ENCODE results near the gene ZNF512. TPM values are rescaled to one million over a fixed set of nuclear protein-coding genes. Genes with fewer than 3 reads are reported as not detected.
"Not testable (repeated sequence)": the region's sequence is repeated elsewhere in the genome, so short reads cannot be mapped to it uniquely, and the experiment has no call there.

Gene ZNF512
- polyA plus RNA-seq, 1 of the 3 experiments (the other 2 are of a cell fraction), result 22.3 TPM

DNA sequence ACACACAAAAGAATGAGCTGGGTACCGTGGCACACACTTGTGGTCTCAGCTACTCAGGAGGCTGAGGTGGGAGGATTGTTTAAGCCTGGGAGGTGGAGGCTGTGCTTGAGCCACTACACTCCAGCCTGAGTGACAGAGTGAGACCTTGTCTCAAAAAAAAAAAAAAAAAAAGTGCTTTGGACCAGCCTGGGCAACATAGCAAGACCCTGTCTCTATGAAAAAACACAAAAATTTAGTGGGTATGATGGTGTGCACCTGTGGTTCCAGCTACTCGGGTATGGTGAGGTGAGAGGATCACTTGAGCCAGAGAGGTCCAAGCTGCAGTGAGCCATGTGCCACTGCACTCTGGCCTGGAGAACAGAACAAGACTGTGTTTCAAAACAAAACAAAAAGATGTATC is 10.4 kb downstream of the ZNF512 start:
- CTCF ChIA-PET, result interaction anchor here (0.7 kb wide), 1 partner anchor 71 kb away, joined by 3 read pairs; no protein-coding TSS in a partner anchor
- POLR2A ChIA-PET, result interaction anchor here (0.6 kb wide), 1 partner anchor 165 kb away, joined by 4 read pairs; the partner anchor contains the start of gene NRBP1
- Histone ChIP-seq H3K9me2 (no peaks in the 10 kb centered on the region), H3K36me3 (replicated peaks in 1 of 2; ENCODE audit: control insufficient read depth in 1 of 2, insufficient read depth in 2 of 2, low read length in 1 of 2) (peaks cover 4 to 38% of the 10 kb centered on the region in 2 experiments), H3K4me3 (ENCODE audit: low read depth in 2 of 2, low read length in 1 of 2) (no peak overlapping the region), H4K20me1 (ENCODE audit: insufficient read depth) (peaks cover 31% of the 10 kb centered on the region), H3F3A (replicated peaks; ENCODE audit: insufficient read depth) (peaks cover 10% of the 10 kb centered on the region), H3K9ac (no peak overlapping the region), H3K4me2 (no peak overlapping the region), H2AFZ (ENCODE audit: low read depth) (no peak overlapping the region), H3K4me1 (ENCODE audit: control insufficient read depth in 1 of 2, insufficient read depth in 2 of 2, low read depth in 1 of 2, low read length in 1 of 2) (peaks cover 0 to 6% of the 10 kb centered on the region in 2 experiments; a peak in 1 of 4 replicates), H3K27me3 (ENCODE audit: insufficient read depth) (no peaks in the 10 kb centered on the region), H3K9me3 (peaks cover 16% of the 10 kb centered on the region; the same call in 1 of the 2 replicates), H3K79me2 (ENCODE audit: insufficient read depth) (peaks cover 98% of the 10 kb centered on the region), H3K27ac (ENCODE audit: low read depth in 2 of 2, low read length in 1 of 2) (no peak overlapping the region)
- WGBS (ENCODE audit: low lambda C conversion rate), result 96% methylated on average over 2 of the region's 2 CpGs
- DNase-seq, result no peak
- TF ChIP-seq, protein P1, sequence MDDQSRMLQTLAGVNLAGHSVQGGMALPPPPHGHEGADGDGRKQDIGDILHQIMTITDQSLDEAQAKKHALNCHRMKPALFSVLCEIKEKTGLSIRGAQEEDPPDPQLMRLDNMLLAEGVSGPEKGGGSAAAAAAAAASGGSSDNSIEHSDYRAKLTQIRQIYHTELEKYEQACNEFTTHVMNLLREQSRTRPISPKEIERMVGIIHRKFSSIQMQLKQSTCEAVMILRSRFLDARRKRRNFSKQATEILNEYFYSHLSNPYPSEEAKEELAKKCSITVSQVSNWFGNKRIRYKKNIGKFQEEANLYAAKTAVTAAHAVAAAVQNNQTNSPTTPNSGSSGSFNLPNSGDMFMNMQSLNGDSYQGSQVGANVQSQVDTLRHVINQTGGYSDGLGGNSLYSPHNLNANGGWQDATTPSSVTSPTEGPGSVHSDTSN (IDR thresholded peaks at IDR 0.05), result no peak
- TF ChIP-seq ELF1 (IDR thresholded peaks at IDR 0.05) (no peak), FOXM1 (IDR thresholded peaks at IDR 0.05; ENCODE audit: low read depth) (no peak), SMC3 (IDR thresholded peaks at IDR 0.05; ENCODE audit: low read depth, low read length) (no peak), CHD2 (IDR thresholded peaks at IDR 0.05; ENCODE audit: low read length, partially characterized antibody) (no peak), RFX5 (IDR thresholded peaks at IDR 0.05; ENCODE audit: low read length) (no peak), FOXJ3 (CRISPR knock-in tag; IDR thresholded peaks at IDR 0.05) (no peak), POLR2AphosphoS5 (IDR thresholded peaks at IDR 0.05; ENCODE audit: low read depth, low read length) (no peak), EP300 (IDR thresholded peaks at IDR 0.05; ENCODE audit: borderline replicate concordance in 1 of 2, low read depth in 1 of 2, low read length in 1 of 2) (no peak), TAF1 (IDR thresholded peaks at IDR 0.05; ENCODE audit: borderline replicate concordance, low read depth, low read length) (no peak), GABPA (IDR thresholded peaks at IDR 0.05; ENCODE audit: low read depth) (no peak), RAD21 (IDR thresholded peaks at IDR 0.05; ENCODE audit: low read length) (no peak), RCOR1 (IDR thresholded peaks at IDR 0.05; ENCODE audit: low read length) (no peak)
- TF ChIP-seq, protein P2, sequence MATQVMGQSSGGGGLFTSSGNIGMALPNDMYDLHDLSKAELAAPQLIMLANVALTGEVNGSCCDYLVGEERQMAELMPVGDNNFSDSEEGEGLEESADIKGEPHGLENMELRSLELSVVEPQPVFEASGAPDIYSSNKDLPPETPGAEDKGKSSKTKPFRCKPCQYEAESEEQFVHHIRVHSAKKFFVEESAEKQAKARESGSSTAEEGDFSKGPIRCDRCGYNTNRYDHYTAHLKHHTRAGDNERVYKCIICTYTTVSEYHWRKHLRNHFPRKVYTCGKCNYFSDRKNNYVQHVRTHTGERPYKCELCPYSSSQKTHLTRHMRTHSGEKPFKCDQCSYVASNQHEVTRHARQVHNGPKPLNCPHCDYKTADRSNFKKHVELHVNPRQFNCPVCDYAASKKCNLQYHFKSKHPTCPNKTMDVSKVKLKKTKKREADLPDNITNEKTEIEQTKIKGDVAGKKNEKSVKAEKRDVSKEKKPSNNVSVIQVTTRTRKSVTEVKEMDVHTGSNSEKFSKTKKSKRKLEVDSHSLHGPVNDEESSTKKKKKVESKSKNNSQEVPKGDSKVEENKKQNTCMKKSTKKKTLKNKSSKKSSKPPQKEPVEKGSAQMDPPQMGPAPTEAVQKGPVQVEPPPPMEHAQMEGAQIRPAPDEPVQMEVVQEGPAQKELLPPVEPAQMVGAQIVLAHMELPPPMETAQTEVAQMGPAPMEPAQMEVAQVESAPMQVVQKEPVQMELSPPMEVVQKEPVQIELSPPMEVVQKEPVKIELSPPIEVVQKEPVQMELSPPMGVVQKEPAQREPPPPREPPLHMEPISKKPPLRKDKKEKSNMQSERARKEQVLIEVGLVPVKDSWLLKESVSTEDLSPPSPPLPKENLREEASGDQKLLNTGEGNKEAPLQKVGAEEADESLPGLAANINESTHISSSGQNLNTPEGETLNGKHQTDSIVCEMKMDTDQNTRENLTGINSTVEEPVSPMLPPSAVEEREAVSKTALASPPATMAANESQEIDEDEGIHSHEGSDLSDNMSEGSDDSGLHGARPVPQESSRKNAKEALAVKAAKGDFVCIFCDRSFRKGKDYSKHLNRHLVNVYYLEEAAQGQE (IDR thresholded peaks at IDR 0.05; ENCODE audit: low read depth, low read length), result no peak
- TF ChIP-seq, protein P3, sequence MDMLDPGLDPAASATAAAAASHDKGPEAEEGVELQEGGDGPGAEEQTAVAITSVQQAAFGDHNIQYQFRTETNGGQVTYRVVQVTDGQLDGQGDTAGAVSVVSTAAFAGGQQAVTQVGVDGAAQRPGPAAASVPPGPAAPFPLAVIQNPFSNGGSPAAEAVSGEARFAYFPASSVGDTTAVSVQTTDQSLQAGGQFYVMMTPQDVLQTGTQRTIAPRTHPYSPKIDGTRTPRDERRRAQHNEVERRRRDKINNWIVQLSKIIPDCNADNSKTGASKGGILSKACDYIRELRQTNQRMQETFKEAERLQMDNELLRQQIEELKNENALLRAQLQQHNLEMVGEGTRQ (IDR thresholded peaks at IDR 0.05; ENCODE audit: borderline replicate concordance, low read depth, low read length), result no peak
- TF ChIP-seq, protein P4, sequence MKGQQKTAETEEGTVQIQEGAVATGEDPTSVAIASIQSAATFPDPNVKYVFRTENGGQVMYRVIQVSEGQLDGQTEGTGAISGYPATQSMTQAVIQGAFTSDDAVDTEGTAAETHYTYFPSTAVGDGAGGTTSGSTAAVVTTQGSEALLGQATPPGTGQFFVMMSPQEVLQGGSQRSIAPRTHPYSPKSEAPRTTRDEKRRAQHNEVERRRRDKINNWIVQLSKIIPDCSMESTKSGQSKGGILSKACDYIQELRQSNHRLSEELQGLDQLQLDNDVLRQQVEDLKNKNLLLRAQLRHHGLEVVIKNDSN (IDR thresholded peaks at IDR 0.05; ENCODE audit: borderline replicate concordance, low read depth), result no peak
- TF ChIP-seq, protein P5, sequence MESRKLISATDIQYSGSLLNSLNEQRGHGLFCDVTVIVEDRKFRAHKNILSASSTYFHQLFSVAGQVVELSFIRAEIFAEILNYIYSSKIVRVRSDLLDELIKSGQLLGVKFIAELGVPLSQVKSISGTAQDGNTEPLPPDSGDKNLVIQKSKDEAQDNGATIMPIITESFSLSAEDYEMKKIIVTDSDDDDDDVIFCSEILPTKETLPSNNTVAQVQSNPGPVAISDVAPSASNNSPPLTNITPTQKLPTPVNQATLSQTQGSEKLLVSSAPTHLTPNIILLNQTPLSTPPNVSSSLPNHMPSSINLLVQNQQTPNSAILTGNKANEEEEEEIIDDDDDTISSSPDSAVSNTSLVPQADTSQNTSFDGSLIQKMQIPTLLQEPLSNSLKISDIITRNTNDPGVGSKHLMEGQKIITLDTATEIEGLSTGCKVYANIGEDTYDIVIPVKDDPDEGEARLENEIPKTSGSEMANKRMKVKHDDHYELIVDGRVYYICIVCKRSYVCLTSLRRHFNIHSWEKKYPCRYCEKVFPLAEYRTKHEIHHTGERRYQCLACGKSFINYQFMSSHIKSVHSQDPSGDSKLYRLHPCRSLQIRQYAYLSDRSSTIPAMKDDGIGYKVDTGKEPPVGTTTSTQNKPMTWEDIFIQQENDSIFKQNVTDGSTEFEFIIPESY (IDR thresholded peaks at IDR 0.05; ENCODE audit: borderline replicate concordance, low read depth), result no peak
- TF ChIP-seq, protein P6, sequence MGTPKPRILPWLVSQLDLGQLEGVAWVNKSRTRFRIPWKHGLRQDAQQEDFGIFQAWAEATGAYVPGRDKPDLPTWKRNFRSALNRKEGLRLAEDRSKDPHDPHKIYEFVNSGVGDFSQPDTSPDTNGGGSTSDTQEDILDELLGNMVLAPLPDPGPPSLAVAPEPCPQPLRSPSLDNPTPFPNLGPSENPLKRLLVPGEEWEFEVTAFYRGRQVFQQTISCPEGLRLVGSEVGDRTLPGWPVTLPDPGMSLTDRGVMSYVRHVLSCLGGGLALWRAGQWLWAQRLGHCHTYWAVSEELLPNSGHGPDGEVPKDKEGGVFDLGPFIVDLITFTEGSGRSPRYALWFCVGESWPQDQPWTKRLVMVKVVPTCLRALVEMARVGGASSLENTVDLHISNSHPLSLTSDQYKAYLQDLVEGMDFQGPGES (IDR thresholded peaks at IDR 0.05; ENCODE audit: low read depth, low read length), result no peak

DNA sequence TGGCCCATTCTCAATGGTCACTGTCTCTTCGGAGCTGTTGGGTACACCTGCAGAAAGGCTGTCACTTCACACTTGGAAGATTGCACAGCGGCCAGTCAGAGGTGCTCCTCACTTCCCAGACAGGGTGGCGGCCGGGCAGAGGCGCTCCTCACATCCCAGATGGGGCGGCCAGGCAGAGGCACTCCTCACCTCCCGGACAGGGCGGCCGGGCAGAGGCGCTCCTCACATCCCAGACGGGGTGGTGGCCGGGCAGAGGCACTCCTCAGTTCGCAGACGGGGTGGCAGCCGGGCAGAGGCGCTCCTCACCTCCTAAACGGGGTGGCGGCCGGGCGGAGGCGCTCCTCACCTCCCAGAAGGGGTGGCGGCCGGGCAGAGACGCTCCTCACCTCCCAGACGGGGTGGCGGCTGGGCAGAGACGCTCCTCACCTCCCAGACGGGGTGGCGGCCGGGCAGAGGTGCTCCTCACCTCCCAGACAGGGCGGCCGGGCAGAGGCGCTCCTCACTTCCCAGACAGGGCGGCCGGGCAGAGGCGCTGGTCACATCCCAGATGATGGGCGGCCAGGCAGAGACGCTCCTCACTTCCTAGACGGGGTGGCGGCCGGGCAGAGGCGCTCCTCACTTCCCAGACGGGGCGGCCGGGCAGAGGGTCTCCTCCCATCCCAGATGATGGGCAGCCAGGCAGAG is 11.3 kb downstream of the ZNF512 start:
- peaks cover 98% of the 10 kb centered on the region for H3K79me2 ChIP-seq (ENCODE audit: insufficient read depth)
- WGBS (ENCODE audit: low lambda C conversion rate), result 95% methylated on average over 25 of the region's 45 CpGs
- H3K4me3 ChIP-seq (ENCODE audit: low read depth in 2 of 2, low read length in 1 of 2); CTCF ChIA-PET; POLR2A ChIA-PET; H3K9me2 ChIP-seq; H3K4me1 ChIP-seq (ENCODE audit: control insufficient read depth in 1 of 2, insufficient read depth in 2 of 2, low read depth in 1 of 2, low read length in 1 of 2); H2AFZ ChIP-seq (ENCODE audit: low read depth); DNase-seq; H3K9me3 ChIP-seq; H3K9ac ChIP-seq; H3K4me2 ChIP-seq; H3F3A ChIP-seq (replicated peaks; ENCODE audit: insufficient read depth); H3K27me3 ChIP-seq (ENCODE audit: insufficient read depth); H3K27ac ChIP-seq (ENCODE audit: low read depth in 2 of 2, low read length in 1 of 2): not testable (repeated sequence)
- peaks cover 2 to 36% of the 10 kb centered on the region in 2 experiments for H3K36me3 ChIP-seq (replicated peaks in 1 of 2; ENCODE audit: control insufficient read depth in 1 of 2, insufficient read depth in 2 of 2, low read length in 1 of 2)
- peaks cover 33% of the 10 kb centered on the region for H4K20me1 ChIP-seq (ENCODE audit: insufficient read depth)
